Osteocyte (in vitro differentiated cells): Measurements from ENCODE around the gene ASPG. TPM values are rescaled to one million over a fixed set of nuclear protein-coding genes. Genes with fewer than 3 reads are reported as not detected.

ENCODE experiments used
- DNase-seq: peaks from one replicate; pipeline ENCODE4 v3.0.0; 2021; ENCODE audit warnings: mixed read lengths; ENCODE audit not compliant: unreplicated experiment; ENCODE audit errors: extremely low spot score
- H3K27ac Mint-ChIP-seq: one replicate; pipeline ENCODE4 v1.8.0; 2021; ENCODE audit warnings: mild to moderate bottlenecking, mixed read lengths; ENCODE audit not compliant: unreplicated experiment
- H3K27me3 Mint-ChIP-seq: one replicate; pipeline ENCODE4 v1.8.0; 2021; ENCODE audit warnings: mixed read lengths; ENCODE audit not compliant: unreplicated experiment
- H3K36me3 Mint-ChIP-seq: one replicate; pipeline ENCODE4 v1.8.0; 2021; ENCODE audit warnings: mixed read lengths; ENCODE audit not compliant: unreplicated experiment
- H3K4me1 Mint-ChIP-seq: one replicate; pipeline ENCODE4 v1.8.0; 2021; ENCODE audit warnings: mixed read lengths; ENCODE audit not compliant: unreplicated experiment
- H3K4me3 Mint-ChIP-seq: one replicate; pipeline ENCODE4 v1.8.0; 2021; ENCODE audit warnings: mild to moderate bottlenecking, moderate library complexity, mixed read lengths; ENCODE audit not compliant: unreplicated experiment
- H3K9me3 Mint-ChIP-seq: one replicate; pipeline ENCODE4 v1.8.0; 2021; ENCODE audit warnings: mixed read lengths; ENCODE audit not compliant: unreplicated experiment
- total RNA-seq: library from RNA; stranded (reverse); gene quantifications from 2 replicates; pipeline ENCODE4 v1.2.1, GENCODE V29; 2021
- TF ChIP-seq, protein P1 (sequence below): fragments of 200-600 bp; sonication (generic); IDR thresholded peaks from 2 replicates; pipeline ENCODE4 v1.5.0; 2021; ENCODE audit warnings: antibody characterized with exemption, mild to moderate bottlenecking, moderate library complexity

The ASPG gene
- total RNA-seq, 1 donor from 2014 or later = not detected

DNA sequence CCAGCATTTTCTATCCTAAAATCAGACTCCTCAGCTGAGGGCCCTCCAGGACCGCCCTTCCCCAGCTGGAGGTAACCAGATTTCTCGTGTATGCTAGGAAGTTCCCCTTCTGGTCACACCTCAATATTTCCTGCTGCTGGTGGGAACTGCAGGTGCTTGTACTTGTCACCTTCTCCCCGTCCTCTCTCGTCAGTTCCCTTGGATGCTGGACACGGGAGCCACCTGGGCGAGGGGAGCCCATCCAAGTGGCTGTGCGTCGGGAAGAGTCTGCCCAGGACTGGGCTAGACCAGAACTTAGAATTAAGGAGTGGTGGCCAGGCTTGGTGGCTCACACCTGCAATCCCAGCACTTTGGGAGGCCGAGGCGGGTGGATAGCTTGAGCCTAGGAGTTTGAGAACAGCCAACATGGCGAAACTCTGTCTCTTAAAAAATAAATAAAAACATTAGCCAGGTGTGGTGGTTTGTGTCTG is 29.7 kb downstream of the ASPG start:
- Mint-ChIP-seq H3K4me1 (no peaks in the 10 kb centered on the region), H3K36me3 (no peaks in the 10 kb centered on the region), H3K27ac (no peak overlapping the region), H3K9me3 (no peaks in the 10 kb centered on the region), H3K4me3 (no peak overlapping the region), H3K27me3 (peaks cover 13% of the 10 kb centered on the region)
- DNase-seq = no peak
- TF ChIP-seq, protein P1, sequence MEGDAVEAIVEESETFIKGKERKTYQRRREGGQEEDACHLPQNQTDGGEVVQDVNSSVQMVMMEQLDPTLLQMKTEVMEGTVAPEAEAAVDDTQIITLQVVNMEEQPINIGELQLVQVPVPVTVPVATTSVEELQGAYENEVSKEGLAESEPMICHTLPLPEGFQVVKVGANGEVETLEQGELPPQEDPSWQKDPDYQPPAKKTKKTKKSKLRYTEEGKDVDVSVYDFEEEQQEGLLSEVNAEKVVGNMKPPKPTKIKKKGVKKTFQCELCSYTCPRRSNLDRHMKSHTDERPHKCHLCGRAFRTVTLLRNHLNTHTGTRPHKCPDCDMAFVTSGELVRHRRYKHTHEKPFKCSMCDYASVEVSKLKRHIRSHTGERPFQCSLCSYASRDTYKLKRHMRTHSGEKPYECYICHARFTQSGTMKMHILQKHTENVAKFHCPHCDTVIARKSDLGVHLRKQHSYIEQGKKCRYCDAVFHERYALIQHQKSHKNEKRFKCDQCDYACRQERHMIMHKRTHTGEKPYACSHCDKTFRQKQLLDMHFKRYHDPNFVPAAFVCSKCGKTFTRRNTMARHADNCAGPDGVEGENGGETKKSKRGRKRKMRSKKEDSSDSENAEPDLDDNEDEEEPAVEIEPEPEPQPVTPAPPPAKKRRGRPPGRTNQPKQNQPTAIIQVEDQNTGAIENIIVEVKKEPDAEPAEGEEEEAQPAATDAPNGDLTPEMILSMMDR = no peak

DNA sequence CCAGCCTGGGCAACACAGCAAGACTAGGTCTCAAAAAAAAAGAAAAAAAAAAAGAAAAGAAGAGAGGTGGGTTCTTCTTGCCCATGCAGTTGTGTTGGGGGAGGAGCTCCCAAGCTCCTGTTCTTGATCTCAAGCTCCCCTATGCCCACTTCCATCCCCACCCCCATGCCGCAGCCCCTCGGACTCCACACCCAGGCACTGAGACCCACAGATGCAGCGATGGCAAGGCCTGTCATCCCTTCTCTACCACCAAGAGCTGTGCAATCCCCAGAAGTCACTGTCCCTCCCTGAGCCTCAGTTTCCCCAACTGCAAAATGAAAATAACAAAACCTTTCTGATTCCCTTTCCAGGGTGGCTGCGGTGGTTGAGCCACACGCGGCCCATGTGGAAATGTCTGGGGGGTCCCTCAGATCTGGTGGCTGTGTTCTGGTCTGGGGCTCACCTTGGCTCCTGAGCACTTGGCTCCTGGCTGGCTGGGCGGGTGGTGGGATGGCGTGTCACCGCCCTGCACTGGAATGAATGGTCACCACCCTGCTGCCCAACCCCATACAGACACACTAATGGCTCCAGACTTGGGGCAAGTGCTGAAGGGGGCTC is 30.3 kb downstream of the ASPG start:
- TF ChIP-seq, protein P1 = no peak
- Mint-ChIP-seq H3K9me3 (no peaks in the 10 kb centered on the region), H3K27me3 (peaks cover 15% of the 10 kb centered on the region), H3K27ac (no peak overlapping the region), H3K36me3 (no peaks in the 10 kb centered on the region), H3K4me3 (no peak overlapping the region), H3K4me1 (no peaks in the 10 kb centered on the region)
- DNase-seq = no peak

DNA sequence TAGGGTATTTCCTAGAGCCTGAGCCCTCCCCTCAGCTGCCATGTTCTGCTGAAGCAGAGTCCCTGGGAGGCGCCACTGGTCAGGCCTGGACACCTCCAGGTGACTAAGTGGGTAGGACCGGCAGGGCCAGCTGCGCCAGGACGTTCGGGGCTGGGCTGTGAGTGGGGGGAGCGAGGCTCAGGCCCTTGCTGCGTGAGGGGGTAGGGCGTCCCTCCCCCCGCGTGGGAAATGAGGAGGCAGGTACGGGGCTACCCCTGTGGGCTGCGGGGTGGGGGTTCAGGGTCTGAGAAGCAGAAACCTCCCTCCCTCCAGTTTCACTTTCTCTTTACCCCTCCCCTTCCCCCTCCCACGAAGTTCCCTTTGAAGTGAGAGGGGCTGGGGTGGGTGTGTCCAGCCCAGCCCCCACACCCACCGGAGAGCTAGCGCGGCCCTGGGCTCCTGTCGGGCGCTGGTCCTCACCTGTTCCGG is 30.8 kb downstream of the ASPG start:
- Mint-ChIP-seq H3K9me3 (no peaks in the 10 kb centered on the region), H3K4me3 (no peak overlapping the region), H3K27me3 (peaks cover 20% of the 10 kb centered on the region), H3K36me3 (no peaks in the 10 kb centered on the region), H3K27ac (no peak overlapping the region), H3K4me1 (no peaks in the 10 kb centered on the region)
- DNase-seq = no peak
- TF ChIP-seq, protein P1 = no peak

DNA sequence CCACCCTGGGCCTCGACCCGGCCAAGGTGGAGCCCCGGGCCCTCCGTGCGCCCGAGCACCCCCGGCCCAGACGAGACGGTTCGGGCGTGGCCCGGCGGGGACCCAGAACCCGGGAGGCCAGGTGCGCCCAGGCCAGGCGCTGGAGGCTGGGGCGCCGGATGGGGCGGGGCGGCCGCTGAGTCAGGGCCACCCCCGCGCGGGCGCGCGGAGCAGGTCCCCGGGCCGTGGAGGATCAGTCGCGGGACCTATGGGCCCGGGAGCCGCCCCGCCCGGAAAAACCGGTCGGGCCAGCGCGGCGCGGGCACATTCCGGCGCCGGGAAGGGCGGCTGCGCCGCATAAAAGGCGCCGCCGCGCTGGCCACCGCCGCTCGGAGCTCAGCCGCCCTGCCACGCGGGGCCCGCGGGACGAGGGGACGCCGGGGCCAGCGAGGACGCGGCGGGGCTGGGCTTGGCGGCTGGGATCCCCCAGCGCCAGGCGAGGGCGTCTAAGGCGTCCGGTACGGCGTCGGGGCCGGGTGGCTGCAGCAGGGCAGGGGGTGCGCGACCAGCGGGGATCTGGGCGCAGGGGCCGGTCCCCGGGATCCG is 31.3 kb downstream of the ASPG start:
- peaks cover 22% of the 10 kb centered on the region for H3K27me3 Mint-ChIP-seq
- H3K27ac Mint-ChIP-seq = no peak overlapping the region
- no peaks in the 10 kb centered on the region for H3K9me3 Mint-ChIP-seq
- H3K4me1 Mint-ChIP-seq = no peaks in the 10 kb centered on the region
- no peaks in the 10 kb centered on the region for H3K36me3 Mint-ChIP-seq
- TF ChIP-seq, protein P1 = no peak
- H3K4me3 Mint-ChIP-seq = no peak overlapping the region
- no peak for DNase-seq

DNA sequence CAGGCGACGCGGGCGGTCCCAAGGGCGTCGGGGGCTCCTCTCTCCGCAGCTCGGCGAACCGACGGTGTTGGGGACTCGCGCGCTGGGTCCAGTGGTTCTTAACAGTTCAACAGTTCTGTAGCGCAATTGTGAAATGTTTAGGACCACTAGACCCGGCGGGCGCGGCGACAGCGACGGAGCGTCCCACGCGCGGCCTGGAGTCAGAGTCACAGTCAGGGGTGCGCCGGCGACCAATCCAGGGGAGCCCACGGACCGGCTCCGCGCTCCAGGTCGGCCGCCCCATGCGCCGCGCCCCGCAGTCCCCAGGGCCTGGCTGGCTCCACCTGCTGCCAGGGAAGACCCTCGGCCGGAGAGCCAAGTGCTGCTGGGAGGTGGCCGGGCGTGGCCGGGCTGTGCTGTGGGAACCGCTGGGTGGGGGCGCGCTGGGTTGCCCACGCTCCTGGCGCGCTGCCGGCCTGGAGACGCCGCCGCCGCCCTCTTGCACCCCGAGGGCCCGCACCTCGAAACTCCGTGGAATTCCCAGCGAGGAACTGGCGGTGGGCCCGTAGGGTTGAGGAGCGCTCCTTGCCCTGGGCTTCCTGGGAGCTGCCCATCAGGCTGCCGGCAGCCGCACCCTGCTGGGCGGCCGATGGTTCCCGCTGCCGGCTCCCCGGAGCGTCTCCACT is 32.0 kb downstream of the ASPG start:
- Mint-ChIP-seq H3K27ac (no peak overlapping the region), H3K9me3 (no peaks in the 10 kb centered on the region), H3K36me3 (no peaks in the 10 kb centered on the region), H3K4me1 (no peaks in the 10 kb centered on the region), H3K4me3 (no peak overlapping the region), H3K27me3 (peaks cover 22% of the 10 kb centered on the region)
- DNase-seq = no peak
- TF ChIP-seq, protein P1 = no peak
